HepG2 (cell line): ENCODE results near the gene NODAL. TPM values are rescaled to one million over a fixed set of nuclear protein-coding genes. Genes with fewer than 3 reads are reported as not detected.
A peak's percentile ranks its signal among the peaks of the same experiment; 100 is the strongest.

ENCODE experiments used
- BRCA1 ChIP-seq: sonication (generic); formaldehyde crosslinking; IDR thresholded peaks from 2 replicates; pipeline ENCODE4 v1.4.0; 2020; ENCODE audit warnings: missing genetic modification reagents
- CTCF ChIP-seq: sonication (generic); formaldehyde crosslinking; IDR thresholded peaks from 2 replicates; pipeline ENCODE4 v1.5.0; 2020; ENCODE audit warnings: mild to moderate bottlenecking, missing genetic modification reagents, moderate library complexity
- DNMT3B ChIP-seq: conservative IDR thresholded peaks from 2 replicates; pipeline ENCODE4 v1.6.1; 2016; ENCODE audit warnings: missing biosample characterization, control low read depth
- HDAC6 ChIP-seq: fragments of 200-600 bp; sonication (generic); IDR thresholded peaks from 2 replicates; pipeline ENCODE4 v1.7.0; 2017; ENCODE audit warnings: mild to moderate bottlenecking, antibody characterized with exemption, low read length, low read depth
- MAF1 ChIP-seq: sonication (generic); formaldehyde crosslinking; IDR thresholded peaks from 2 replicates; pipeline ENCODE4 v1.5.0; 2020; ENCODE audit warnings: missing genetic modification reagents, borderline replicate concordance
- POLR2G ChIP-seq: fragments of 200-400 bp; formaldehyde crosslinking; IDR thresholded peaks from 2 replicates; pipeline ENCODE4 v1.6.1; 2018; ENCODE audit warnings: mild to moderate bottlenecking, low read depth, low read length, moderate library complexity
- RORA ChIP-seq: sonication (generic); formaldehyde crosslinking; IDR thresholded peaks from 2 replicates; pipeline ENCODE4 v1.5.0; 2020; ENCODE audit warnings: mild to moderate bottlenecking, missing genetic modification reagents, moderate library complexity
- SAFB2 ChIP-seq: sonication (generic); formaldehyde crosslinking; IDR thresholded peaks from 2 replicates; pipeline ENCODE4 v1.5.1; 2020; ENCODE audit warnings: missing genetic modification reagents, low read depth, mild to moderate bottlenecking, borderline replicate concordance
- TFE3 ChIP-seq: IDR thresholded peaks from 2 replicates; pipeline ENCODE4 v1.6.1; 2016
- ZBTB7A ChIP-seq: sonication (generic); formaldehyde crosslinking; IDR thresholded peaks from 2 replicates; pipeline ENCODE4 v1.8.0; 2022; ENCODE audit warnings: mild to moderate bottlenecking, missing genetic modification reagents
- ZNF430 ChIP-seq: sonication (generic); formaldehyde crosslinking; IDR thresholded peaks from 2 replicates; pipeline ENCODE4 v1.9.0; 2021; ENCODE audit warnings: mild to moderate bottlenecking, missing genetic modification reagents
- ZNF616 ChIP-seq: sonication (generic); formaldehyde crosslinking; IDR thresholded peaks from 2 replicates; pipeline ENCODE4 v1.5.0; 2020; ENCODE audit warnings: low read depth, mild to moderate bottlenecking, missing genetic modification reagents
- ZSCAN22 ChIP-seq: sonication (generic); formaldehyde crosslinking; IDR thresholded peaks from 2 replicates; pipeline ENCODE4 v1.4.0; 2020; ENCODE audit warnings: mild to moderate bottlenecking, missing genetic modification reagents
- ZSCAN29 ChIP-seq: sonication (generic); formaldehyde crosslinking; conservative IDR thresholded peaks from 2 replicates; pipeline ENCODE4 v1.4.0; 2020; ENCODE audit warnings: mild to moderate bottlenecking, missing genetic modification reagents
- ZSCAN9 ChIP-seq: IDR thresholded peaks from 2 replicates; pipeline ENCODE4 v1.6.1; 2016; ENCODE audit warnings: borderline replicate concordance
- polyA plus RNA-seq, 8 experiments: library from polyadenylated mRNA; depleted of rRNA in 3 of 8; stranded (reverse) in 7 of 8; unstranded in 1 of 8; fragments of >200 nt; fragmentation: Illumina TruSeq in 4 of 8; extraction: Trizol in 4 of 8; gene quantifications; 2 replicates each; pipeline versions ENCODE4 v1.2.1 to v1.2.3, GENCODE V29; 2011 to 2016; ENCODE audit warnings: low read depth in 4 of 8, missing spikeins in 1 of 8, mixed read lengths in 1 of 8; ENCODE audit not compliant: insufficient read depth in 1 of 8
- total RNA-seq, 5 experiments: library from RNA; depleted of rRNA; stranded (reverse); fragments of >200 nt; fragmentation: Illumina TruSeq; extraction: Trizol; gene quantifications; 2 replicates each; pipeline ENCODE4 v1.2.3, GENCODE V29; 2016; ENCODE audit warnings: low read depth in 1 of 5
- TF ChIP-seq, protein P1 (sequence below): sonication (generic); formaldehyde crosslinking; IDR thresholded peaks from 2 replicates; pipeline ENCODE4 v1.4.0; 2020; ENCODE audit warnings: mild to moderate bottlenecking, missing genetic modification reagents
- TF ChIP-seq, protein P2 (sequence below): sonication (generic); formaldehyde crosslinking; IDR thresholded peaks from 2 replicates; pipeline ENCODE4 v1.4.0; 2020; ENCODE audit warnings: missing genetic modification reagents
- TF ChIP-seq, protein P3 (sequence below): sonication (generic); formaldehyde crosslinking; IDR thresholded peaks from 2 replicates; pipeline ENCODE4 v1.8.0; 2022; ENCODE audit warnings: low read depth, missing genetic modification reagents

NODAL gene
- total and polyA plus RNA-seq, 2 of the 13 experiments (the other 11 are each of a cell fraction or from before 2014, with no cell fraction given), result not detected

DNA sequence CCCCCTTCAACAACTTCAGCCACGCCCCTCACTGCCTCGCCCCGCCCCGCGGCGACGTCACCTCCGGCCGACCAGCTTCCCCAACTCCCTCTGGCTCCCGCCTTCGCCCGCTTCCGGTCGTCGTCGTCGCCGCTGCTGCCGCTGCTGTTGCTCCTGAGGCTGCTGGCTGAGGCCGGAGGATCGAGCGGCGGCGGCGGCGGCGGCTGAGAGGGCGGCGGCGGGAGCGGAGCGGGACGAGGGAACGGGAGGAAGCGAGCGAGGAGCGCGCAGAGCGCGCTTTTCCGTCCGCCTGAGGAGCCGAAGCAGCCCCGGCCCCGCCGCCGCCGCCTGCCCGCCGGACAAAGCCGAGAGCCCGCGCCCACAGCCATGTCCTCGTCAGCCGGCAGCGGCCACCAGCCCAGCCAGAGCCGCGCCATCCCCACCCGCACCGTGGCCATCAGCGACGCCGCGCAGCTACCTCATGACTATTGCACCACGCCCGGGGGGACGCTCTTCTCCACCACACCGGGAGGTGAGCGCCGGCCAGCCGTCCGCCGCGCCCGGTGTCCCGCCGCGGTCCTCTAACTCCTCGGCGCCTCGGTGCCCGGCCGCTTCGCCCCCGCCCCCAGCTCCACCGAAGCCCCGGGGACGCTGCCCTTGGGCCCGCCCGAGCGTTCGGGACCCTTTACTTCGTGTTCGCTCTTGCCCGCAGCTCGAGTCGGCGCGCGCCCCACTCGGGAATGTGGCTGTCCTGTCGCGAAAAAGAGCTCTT, 37.3 kb downstream of the NODAL start, which contains the start of gene EIF4EBP2 (continued):
- 0 out of 2 replicates have a peak, but pooled peaks have one; percentile 39 for TF ChIP-seq TFE3 (CRISPR knock-in tag)
- TF ChIP-seq MAF1, result no peak
- TF ChIP-seq, protein P1, sequence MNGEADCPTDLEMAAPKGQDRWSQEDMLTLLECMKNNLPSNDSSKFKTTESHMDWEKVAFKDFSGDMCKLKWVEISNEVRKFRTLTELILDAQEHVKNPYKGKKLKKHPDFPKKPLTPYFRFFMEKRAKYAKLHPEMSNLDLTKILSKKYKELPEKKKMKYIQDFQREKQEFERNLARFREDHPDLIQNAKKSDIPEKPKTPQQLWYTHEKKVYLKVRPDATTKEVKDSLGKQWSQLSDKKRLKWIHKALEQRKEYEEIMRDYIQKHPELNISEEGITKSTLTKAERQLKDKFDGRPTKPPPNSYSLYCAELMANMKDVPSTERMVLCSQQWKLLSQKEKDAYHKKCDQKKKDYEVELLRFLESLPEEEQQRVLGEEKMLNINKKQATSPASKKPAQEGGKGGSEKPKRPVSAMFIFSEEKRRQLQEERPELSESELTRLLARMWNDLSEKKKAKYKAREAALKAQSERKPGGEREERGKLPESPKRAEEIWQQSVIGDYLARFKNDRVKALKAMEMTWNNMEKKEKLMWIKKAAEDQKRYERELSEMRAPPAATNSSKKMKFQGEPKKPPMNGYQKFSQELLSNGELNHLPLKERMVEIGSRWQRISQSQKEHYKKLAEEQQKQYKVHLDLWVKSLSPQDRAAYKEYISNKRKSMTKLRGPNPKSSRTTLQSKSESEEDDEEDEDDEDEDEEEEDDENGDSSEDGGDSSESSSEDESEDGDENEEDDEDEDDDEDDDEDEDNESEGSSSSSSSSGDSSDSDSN (CRISPR knock-in tag), result peak; percentile 81; the same call in 1 of the 2 replicates
- TF ChIP-seq SAFB2 (CRISPR knock-in tag), result peak; percentile 59; the same call in 1 of the 2 replicates
- peak; percentile 90 for TF ChIP-seq POLR2G
- TF ChIP-seq ZSCAN29 (CRISPR knock-in tag), result no peak
- peak; percentile 82; the same call in 1 of the 2 replicates for TF ChIP-seq ZNF616 (CRISPR knock-in tag)
- no peak for TF ChIP-seq RORA (CRISPR knock-in tag)
- TF ChIP-seq, protein P2, sequence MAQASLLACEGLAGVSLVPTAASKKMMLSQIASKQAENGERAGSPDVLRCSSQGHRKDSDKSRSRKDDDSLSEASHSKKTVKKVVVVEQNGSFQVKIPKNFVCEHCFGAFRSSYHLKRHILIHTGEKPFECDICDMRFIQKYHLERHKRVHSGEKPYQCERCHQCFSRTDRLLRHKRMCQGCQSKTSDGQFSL (CRISPR knock-in tag), result no peak
- TF ChIP-seq ZBTB7A, result peak; percentile 43; the same call in 1 of the 2 replicates
- TF ChIP-seq DNMT3B (CRISPR knock-in tag), result no peak
- no peak for TF ChIP-seq ZSCAN22
- peak; percentile 31; the same call in 1 of the 2 replicates for TF ChIP-seq CTCF (CRISPR knock-in tag)
- no peak for TF ChIP-seq BRCA1 (CRISPR knock-in tag)
- 0 out of 2 replicates have a peak, but pooled peaks have one; percentile 27 for TF ChIP-seq ZNF430 (CRISPR knock-in tag)
- TF ChIP-seq, protein P3, sequence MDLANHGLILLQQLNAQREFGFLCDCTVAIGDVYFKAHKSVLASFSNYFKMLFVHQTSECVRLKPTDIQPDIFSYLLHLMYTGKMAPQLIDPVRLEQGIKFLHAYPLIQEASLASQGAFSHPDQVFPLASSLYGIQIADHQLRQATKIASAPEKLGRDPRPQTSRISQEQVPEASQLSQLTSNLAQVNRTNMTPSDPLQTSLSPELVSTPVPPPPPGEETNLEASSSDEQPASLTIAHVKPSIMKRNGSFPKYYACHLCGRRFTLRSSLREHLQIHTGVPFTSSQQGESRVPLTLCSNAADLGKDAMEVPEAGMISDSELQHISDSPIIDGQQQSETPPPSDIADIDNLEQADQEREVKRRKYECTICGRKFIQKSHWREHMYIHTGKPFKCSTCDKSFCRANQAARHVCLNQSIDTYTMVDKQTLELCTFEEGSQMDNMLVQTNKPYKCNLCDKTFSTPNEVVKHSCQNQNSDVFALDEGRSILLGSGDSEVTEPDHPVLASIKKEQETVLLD (CRISPR knock-in tag), result peak; percentile 73; the same call in 1 of the 2 replicates
- no peak for TF ChIP-seq HDAC6
- peak; percentile 63; the same call in 1 of the 2 replicates for TF ChIP-seq ZSCAN9 (CRISPR knock-in tag)
